CD4-positive, alpha-beta memory T cell (primary cell): ENCODE measurements around the gene KANSL2. TPM values are rescaled to one million over a fixed set of nuclear protein-coding genes. Genes with fewer than 3 reads are reported as not detected.
"Not testable (repeated sequence)": the region's sequence is repeated elsewhere in the genome, so short reads cannot be mapped to it uniquely, and the experiment has no call there.

Experiments used
- CTCF ChIA-PET: fragments of 350-600 bp; sonication (Branson Sonifier 250); formaldehyde crosslinking; loops from one replicate; lab custom pipeline; 2021; ENCODE audit warnings: inconsistent platforms; ENCODE audit not compliant: partially characterized antibody; lab: Charles Lee
- POLR2A ChIA-PET: fragments of 350-600 bp; sonication (Branson Sonifier 250); formaldehyde crosslinking; loops from one replicate; lab custom pipeline; 2021; ENCODE audit not compliant: partially characterized antibody; lab: Charles Lee
- DNase-seq, 5 donors: peaks; one replicate each; pipeline versions ENCODE4 v3.0.0 to v3.0.0-alpha.2; 2020 to 2022; ENCODE audit warnings: mixed read lengths in 1 of 5
- H3K27ac ChIP-seq: one replicate; pipeline ENCODE4 v1.7.0; 2013; ENCODE audit warnings: low read depth, low read length
- H3K27me3 ChIP-seq: 2 replicates; pipeline ENCODE4 v1.7.0; 2013; ENCODE audit warnings: mild to moderate bottlenecking, low read length, moderate library complexity; ENCODE audit not compliant: insufficient read depth
- H3K36me3 ChIP-seq: 2 replicates; pipeline ENCODE4 v1.7.0; 2013; ENCODE audit warnings: mild to moderate bottlenecking, low read length, moderate library complexity; ENCODE audit not compliant: insufficient read depth
- H3K4me1 ChIP-seq: 2 replicates; pipeline ENCODE4 v1.7.0; 2013; ENCODE audit warnings: mild to moderate bottlenecking, low read length, moderate library complexity; ENCODE audit not compliant: insufficient read depth
- H3K4me3 ChIP-seq, 2 donors: one replicate each; pipeline ENCODE4 v1.7.0; 2013; ENCODE audit warnings: low read length in 2 of 2, mild to moderate bottlenecking in 1 of 2
- H3K9me3 ChIP-seq, 2 donors: one replicate each; pipeline ENCODE4 v1.7.0; 2013; ENCODE audit warnings: low read length in 2 of 2, control low read depth in 1 of 2; ENCODE audit not compliant: control insufficient read depth in 1 of 2
- H3K27ac Mint-ChIP-seq, 7 donors: one replicate each; pipeline ENCODE4 v1.8.0; 2020 to 2021; ENCODE audit warnings: mixed read lengths in 7 of 7, mild to moderate bottlenecking in 6 of 7, inconsistent platforms in 3 of 7, moderate library complexity in 3 of 7
- H3K27me3 Mint-ChIP-seq, 2 donors: one replicate each; pipeline ENCODE4 v1.8.0; 2020 to 2021; ENCODE audit warnings: mixed read lengths in 2 of 2
- H3K36me3 Mint-ChIP-seq, 2 donors: one replicate each; pipeline ENCODE4 v1.8.0; 2020 to 2021; ENCODE audit warnings: mixed read lengths in 2 of 2, inconsistent platforms in 1 of 2, mild to moderate bottlenecking in 1 of 2
- H3K4me1 Mint-ChIP-seq, 4 donors: one replicate each; pipeline ENCODE4 v1.8.0; 2020 to 2021; ENCODE audit warnings: mixed read lengths in 4 of 4, mild to moderate bottlenecking in 1 of 4
- H3K4me3 Mint-ChIP-seq, 8 donors: one replicate each; pipeline ENCODE4 v1.8.0; 2020 to 2021; ENCODE audit warnings: mixed read lengths in 8 of 8, mild to moderate bottlenecking in 7 of 8, moderate library complexity in 6 of 8, inconsistent platforms in 3 of 8
- H3K9me3 Mint-ChIP-seq, 8 donors: one replicate each; pipeline ENCODE4 v1.8.0; 2020 to 2021; ENCODE audit warnings: mixed read lengths in 8 of 8, mild to moderate bottlenecking in 5 of 8, inconsistent platforms in 3 of 8, moderate library complexity in 1 of 8
- intact Hi-C: fragments of 100-400 bp; cut with micrococcal nuclease; formaldehyde crosslinking; loops from one replicate; pipeline ENCODE4 v1.15.1; 2023
- polyA plus RNA-seq, 2 donors: library from polyadenylated mRNA; unstranded; fragments of 300-500 nt; fragmentation: Illumina TruSeq; gene quantifications; one replicate each; pipeline ENCODE4 v1.2.3, GENCODE V29; 2021
- total RNA-seq, 2 experiments: library from RNA; stranded (reverse); gene quantifications; one replicate each; pipeline ENCODE4 v1.2.3, GENCODE V29; 2021

The KANSL2 gene
- total and polyA plus RNA-seq, 4 experiments from 2014 or later: 32.7 to 66.8 (median 55.9) TPM

DNA sequence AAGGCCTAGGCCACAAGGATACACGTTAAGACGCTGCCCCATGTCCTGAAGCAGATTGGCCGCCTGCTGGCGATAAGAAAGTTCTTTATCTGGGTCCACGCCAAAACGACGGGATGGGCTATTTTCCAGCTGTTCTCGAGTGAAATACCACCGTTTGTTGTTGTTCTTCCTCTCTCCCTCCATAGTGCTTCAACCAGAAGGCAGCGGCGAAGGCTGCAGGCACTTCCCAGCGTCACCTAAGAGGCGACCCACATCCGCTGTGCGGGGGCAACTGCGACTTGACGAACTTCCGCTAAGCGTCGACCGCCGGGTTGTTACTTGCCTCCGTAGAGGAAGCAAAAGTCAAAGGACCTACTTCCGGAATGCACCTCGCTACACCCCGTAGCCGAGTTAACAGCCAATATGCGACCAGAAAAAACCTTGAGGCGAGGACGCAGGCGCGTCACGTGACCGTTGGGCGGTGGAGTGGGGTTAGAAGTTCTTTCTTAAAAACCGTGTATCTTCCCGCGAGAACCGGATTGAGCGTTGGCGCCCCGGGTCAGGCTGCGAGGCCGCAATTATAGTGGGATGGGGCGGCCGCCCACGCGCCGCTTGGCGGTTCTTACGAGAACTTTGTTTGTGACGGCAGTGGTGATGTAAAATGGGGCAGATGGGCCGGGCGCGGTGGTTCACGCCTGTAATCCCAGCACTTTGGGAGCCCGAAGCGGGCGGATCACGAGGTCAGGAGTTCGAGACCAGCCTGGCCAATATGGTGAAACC is 34.6 kb upstream of the KANSL2 start, which contains the start of gene CCNT1:
CCNT1 (minus strand) TSS at position 215 of the 759 bp plus-strand sequence; CDS start at position 183, 32 bp downstream.
- H3K4me1 Mint-ChIP-seq: peaks cover 25 to 51% (median 37%) of the 10 kb centered on the region in 4 donors
- CTCF ChIA-PET: interaction anchor here (0.6 to 1.1 kb wide), 2 partner anchors 37 to 610 kb away, joined by 3 read pairs; no protein-coding TSS in a partner anchor
- H3K27me3 Mint-ChIP-seq: no peaks in the 10 kb centered on the region
- Histone ChIP-seq H3K27ac (peak within 1 kb of the TSS; percentile 98), H3K36me3 (peaks cover 15% of the 10 kb centered on the region), H3K4me3 (peak within 1 kb of the TSS; percentile 87 to 98), H3K27me3 (no peaks in the 10 kb centered on the region), H3K4me1 (peaks cover 40% of the 10 kb centered on the region), H3K9me3 (no peaks in the 10 kb centered on the region)
- POLR2A ChIA-PET: interaction anchor here (0.6 to 5.1 kb wide), 6 partner anchors 16 to 262 kb away, joined by 3 to 44 read pairs (median 3); partner anchors contain the start of genes KANSL2 and WNT1
- peaks cover 25 to 39% of the 10 kb centered on the region in 2 donors for H3K36me3 Mint-ChIP-seq
- intact Hi-C loops: loop anchor here (1.0 to 2.0 kb wide), 2 partner anchors 34 to 1308 kb away; partner anchors contain the start of genes KANSL2 and RACGAP1
- peaks cover 3 to 17% (median 13%) of the 10 kb centered on the region in 8 donors for H3K9me3 Mint-ChIP-seq
- H3K27ac Mint-ChIP-seq: peak within 1 kb of the TSS; percentile 90 to 100 (median 97)
- peak; percentile 98 to 100 (median 100) for DNase-seq
- H3K4me3 Mint-ChIP-seq: peak within 1 kb of the TSS; percentile 89 to 99 (median 94)

DNA sequence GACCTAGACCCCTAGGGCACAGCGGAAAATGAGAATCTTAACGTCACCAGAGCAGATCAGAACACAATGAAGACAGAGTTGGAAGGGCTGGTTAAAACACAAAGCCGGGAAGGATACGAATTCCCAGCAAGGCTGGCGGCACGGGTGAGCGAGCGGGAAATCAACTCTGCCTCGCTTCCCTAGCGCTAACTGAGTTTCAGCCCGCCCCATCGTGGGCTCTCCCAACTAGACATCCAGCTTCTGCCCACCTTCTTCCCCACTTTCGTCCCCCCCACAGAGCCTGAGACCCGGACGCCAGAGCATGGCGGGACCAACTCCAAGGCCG is 34.1 kb upstream of the KANSL2 start:
- Histone ChIP-seq H3K9me3 (no peaks in the 10 kb centered on the region), H3K27ac (peak overlapping the region; percentile 98), H3K4me3 (peak overlapping the region; percentile 87 to 98), H3K27me3 (no peaks in the 10 kb centered on the region), H3K36me3 (peaks cover 18% of the 10 kb centered on the region), H3K4me1 (peaks cover 40% of the 10 kb centered on the region)
- Mint-ChIP-seq H3K4me1 (peaks cover 29 to 56% (median 41%) of the 10 kb centered on the region in 4 donors), H3K27ac (peak overlapping the region; percentile 90 to 100 (median 97)), H3K36me3 (peaks cover 27 to 43% of the 10 kb centered on the region in 2 donors), H3K27me3 (no peaks in the 10 kb centered on the region), H3K9me3 (peaks cover 3 to 16% (median 12%) of the 10 kb centered on the region in 8 donors), H3K4me3 (peak overlapping the region; percentile 89 to 99 (median 94))
- ChIA-PET CTCF (interaction anchor here (1.1 kb wide), 1 partner anchor 609 kb away, joined by 3 read pairs; no protein-coding TSS in a partner anchor), POLR2A (interaction anchor here (0.6 to 5.1 kb wide), 4 partner anchors 16 to 99 kb away, joined by 3 to 44 read pairs (median 3); partner anchors contain the start of gene KANSL2)
- intact Hi-C loops: loop anchor here (1.0 to 2.0 kb wide), 2 partner anchors 34 to 1309 kb away; partner anchors contain the start of genes KANSL2 and RACGAP1
- DNase-seq: no peak

DNA sequence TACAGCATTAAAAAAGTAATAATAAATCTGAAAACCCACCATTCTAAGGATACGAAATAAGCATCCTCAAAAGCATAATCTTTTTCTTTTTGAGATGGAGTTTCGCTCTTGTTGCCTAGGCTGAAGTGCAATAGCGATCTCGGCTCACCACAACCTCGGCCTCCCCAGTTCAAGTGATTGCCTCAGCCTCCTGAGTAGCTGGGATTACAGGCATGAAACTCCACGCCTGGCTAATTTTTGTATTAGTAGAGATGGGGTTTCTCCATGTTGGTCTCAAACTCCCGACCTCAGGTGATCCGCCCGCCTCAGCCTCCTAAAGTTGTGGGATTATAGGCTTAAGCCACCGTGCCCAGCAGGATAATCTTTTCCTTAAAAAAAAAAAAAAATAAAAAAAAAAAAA is 30.2 kb upstream of the KANSL2 start:
- Histone ChIP-seq H3K4me1 (peaks cover 60% of the 10 kb centered on the region), H3K27me3 (no peaks in the 10 kb centered on the region), H3K36me3 (peaks cover 23% of the 10 kb centered on the region), H3K27ac (no peak overlapping the region), H3K4me3 (no peak overlapping the region), H3K9me3 (no peaks in the 10 kb centered on the region)
- Mint-ChIP-seq H3K4me1 (peaks cover 38 to 71% (median 54%) of the 10 kb centered on the region in 4 donors), H3K4me3 (no peak overlapping the region), H3K9me3 (peaks cover 0 to 4% (median 0%) of the 10 kb centered on the region in 8 donors), H3K27ac (peak overlapping the region in 2 of 7 donors; percentile 22 to 41), H3K36me3 (peaks cover 19 to 64% of the 10 kb centered on the region in 2 donors), H3K27me3 (no peaks in the 10 kb centered on the region)
- ChIA-PET CTCF (no interaction called here), POLR2A (interaction anchor here (5.1 kb wide), 1 partner anchor 30 kb away, joined by 44 read pairs; the partner anchor contains the start of gene KANSL2)
- intact Hi-C loops: no loop called here
- no peak for DNase-seq

- H3K4me1 ChIP-seq, intact Hi-C loops, H3K4me3 ChIP-seq, H3K9me3 Mint-ChIP-seq, H3K27ac Mint-ChIP-seq, H3K27me3 Mint-ChIP-seq, H3K27me3 ChIP-seq, H3K9me3 ChIP-seq, POLR2A ChIA-PET, CTCF ChIA-PET, H3K27ac ChIP-seq, H3K4me3 Mint-ChIP-seq, DNase-seq: not testable (repeated sequence)
- Mint-ChIP-seq H3K36me3 (peaks cover 29 to 66% of the 10 kb centered on the region in 2 donors), H3K4me1 (peaks cover 5 to 10% (median 7%) of the 10 kb centered on the region in 4 donors)
- H3K36me3 ChIP-seq: peaks cover 25% of the 10 kb centered on the region
Measured at GRCh38 chr12:48698822-48699221, 16.8 kb upstream of the KANSL2 start.

- H3K4me3 ChIP-seq: no peak overlapping the region
- Mint-ChIP-seq H3K4me3 (no peak overlapping the region), H3K27ac (peak overlapping the region in 1 of 7 donors; percentile 48), H3K36me3 (peaks cover 37 to 71% of the 10 kb centered on the region in 2 donors), H3K27me3 (no peaks in the 10 kb centered on the region), H3K4me1 (peaks cover 5 to 12% (median 7%) of the 10 kb centered on the region in 4 donors), H3K9me3 (no peaks in the 10 kb centered on the region)
- DNase-seq: no peak
- H3K9me3 ChIP-seq: no peaks in the 10 kb centered on the region
- intact Hi-C loops: no loop called here
- no peaks in the 10 kb centered on the region for H3K27me3 ChIP-seq
- no peaks in the 10 kb centered on the region for H3K4me1 ChIP-seq
- no peak overlapping the region for H3K27ac ChIP-seq
- H3K36me3 ChIP-seq: peaks cover 40% of the 10 kb centered on the region
- CTCF ChIA-PET: no interaction called here
- POLR2A ChIA-PET: no interaction called here
Measured at GRCh38 chr12:48696626-48697025, 14.6 kb upstream of the KANSL2 start.

GRCh38 chr12:48695859-48696258 is 13.8 kb upstream of the KANSL2 start:
- ChIA-PET POLR2A (no interaction called here), CTCF (no interaction called here)
- Histone ChIP-seq H3K27me3 (no peaks in the 10 kb centered on the region), H3K4me1 (no peaks in the 10 kb centered on the region), H3K27ac (no peak overlapping the region), H3K36me3 (peaks cover 42% of the 10 kb centered on the region), H3K4me3 (no peak overlapping the region), H3K9me3 (no peaks in the 10 kb centered on the region)
- no peak overlapping the region for H3K4me3 Mint-ChIP-seq
- no peaks in the 10 kb centered on the region for H3K9me3 Mint-ChIP-seq
- intact Hi-C loops: no loop called here
- peaks cover 37 to 77% of the 10 kb centered on the region in 2 donors for H3K36me3 Mint-ChIP-seq
- H3K27me3 Mint-ChIP-seq: no peaks in the 10 kb centered on the region
- no peak for DNase-seq
- H3K27ac Mint-ChIP-seq: peak overlapping the region in 1 of 7 donors; percentile 37
- peaks cover 6 to 10% (median 8%) of the 10 kb centered on the region in 4 donors for H3K4me1 Mint-ChIP-seq

GRCh38 chr12:48694038-48694437 is 12.0 kb upstream of the KANSL2 start:
- peaks cover 30 to 77% of the 10 kb centered on the region in 2 donors for H3K36me3 Mint-ChIP-seq
- POLR2A ChIA-PET: interaction anchor here (1.5 kb wide), 1 partner anchor 12 kb away, joined by 9 read pairs; the partner anchor contains the start of gene KANSL2

More at GRCh38 chr12:48694038-48694437, 12.0 kb upstream of the KANSL2 start:
- H3K4me1 ChIP-seq: no peaks in the 10 kb centered on the region
- no peaks in the 10 kb centered on the region for H3K9me3 Mint-ChIP-seq
- peaks cover 39% of the 10 kb centered on the region for H3K36me3 ChIP-seq
- H3K4me1 Mint-ChIP-seq: peaks cover 0 to 5% (median 4%) of the 10 kb centered on the region in 4 donors
- H3K27ac Mint-ChIP-seq: peak overlapping the region in 1 of 7 donors; percentile 31
- no peaks in the 10 kb centered on the region for H3K27me3 Mint-ChIP-seq
- no peaks in the 10 kb centered on the region for H3K27me3 ChIP-seq
- H3K4me3 ChIP-seq: no peak overlapping the region
- DNase-seq: no peak
- intact Hi-C loops: no loop called here
- no peaks in the 10 kb centered on the region for H3K9me3 ChIP-seq
- no peak overlapping the region for H3K27ac ChIP-seq
- H3K4me3 Mint-ChIP-seq: no peak overlapping the region
- CTCF ChIA-PET: no interaction called here
